Pons (tissue), 1 donor: ENCODE results near the gene SELL.
"Not testable (repeated sequence)": the region's sequence is repeated elsewhere in the genome, so short reads cannot be mapped to it uniquely, and the experiment has no call there.

ENCODE experiments used
- DNase-seq: peaks from one replicate; pipeline ENCODE4 v3.0.0-alpha.2; 2016; ENCODE audit warnings: low spot score

SELL gene

GRCh38 chr1:169704797-169705196 is 6.6 kb downstream of the SELL start:
- no peak for DNase-seq

GRCh38 chr1:169701261-169702005 is 10.0 kb downstream of the SELL start:
- DNase-seq, result no peak

GRCh38 chr1:169699707-169700106 is 11.7 kb downstream of the SELL start:
- no peak for DNase-seq

- DNase-seq, result no peak
Observed at GRCh38 chr1:169698976-169699375, 12.4 kb downstream of the SELL start.

GRCh38 chr1:169697755-169698154 is 13.7 kb downstream of the SELL start:
- DNase-seq, result peak; percentile 33

GRCh38 chr1:169696273-169697100 is 14.9 kb downstream of the SELL start:
- DNase-seq, result peak; percentile 23

- peak; percentile 32 for DNase-seq
Observed at GRCh38 chr1:169694304-169695075, 16.9 kb downstream of the SELL start.

- DNase-seq, result no peak
Observed at GRCh38 chr1:169692756-169693460, 18.5 kb downstream of the SELL start.

GRCh38 chr1:169690489-169690888 is 20.9 kb downstream of the SELL start:
- DNase-seq, result no peak

- no peak for DNase-seq
Observed at GRCh38 chr1:169689395-169689794, 22.0 kb downstream of the SELL start.

GRCh38 chr1:169688377-169688776 is 23.0 kb downstream of the SELL start:
- not testable (repeated sequence) for DNase-seq

GRCh38 chr1:169683661-169684060 is 27.8 kb downstream of the SELL start:
- no peak for DNase-seq

GRCh38 chr1:169683168-169683567 is 28.3 kb downstream of the SELL start:
- DNase-seq, result not testable (repeated sequence)

GRCh38 chr1:169682071-169682470 is 29.3 kb downstream of the SELL start:
- DNase-seq, result no peak

- DNase-seq, result no peak
Observed at GRCh38 chr1:169681140-169681539, 30.3 kb downstream of the SELL start.

GRCh38 chr1:169680377-169681019 is 30.9 kb downstream of the SELL start:
- no peak for DNase-seq

- no peak for DNase-seq
Observed at GRCh38 chr1:169679692-169680091, 31.7 kb downstream of the SELL start.

GRCh38 chr1:169676001-169676400 is 35.4 kb downstream of the SELL start:
- DNase-seq, result no peak

GRCh38 chr1:169670836-169671235 is 40.6 kb downstream of the SELL start:
- DNase-seq, result no peak

- DNase-seq, result not testable (repeated sequence)
Observed at GRCh38 chr1:169670244-169670643, 41.2 kb downstream of the SELL start.
